ENCODE measurements around the gene CFAP92. TPM values are rescaled to one million over a fixed set of nuclear protein-coding genes. Genes with fewer than 3 reads are reported as not detected.
A peak's percentile ranks its signal among the peaks of the same experiment; 100 is the strongest.
"Not testable (repeated sequence)": the region's sequence is repeated elsewhere in the genome, so short reads cannot be mapped to it uniquely, and the experiment has no call there.

The CFAP92 gene
- total RNA-seq, 1 donor from 2014 or later: not detected

DNA sequence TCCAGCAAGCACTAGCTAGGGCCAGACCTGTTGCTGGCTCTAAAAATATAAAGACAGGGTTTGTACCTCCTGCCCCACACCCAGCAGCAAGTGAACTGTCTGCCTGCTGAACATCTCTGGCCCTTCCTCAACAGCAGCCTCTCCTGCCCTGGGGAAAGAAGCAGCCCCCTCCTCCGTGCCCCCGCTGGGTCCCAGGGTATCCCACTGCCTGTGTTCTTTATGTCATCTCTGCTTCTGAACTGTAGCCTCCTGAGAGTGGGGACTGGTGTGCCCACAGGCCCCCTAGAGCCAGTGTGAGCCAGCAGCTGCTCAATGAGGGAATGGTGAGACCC, 60.0 kb downstream of the CFAP92 start:
- TF ChIP-seq, protein P1, sequence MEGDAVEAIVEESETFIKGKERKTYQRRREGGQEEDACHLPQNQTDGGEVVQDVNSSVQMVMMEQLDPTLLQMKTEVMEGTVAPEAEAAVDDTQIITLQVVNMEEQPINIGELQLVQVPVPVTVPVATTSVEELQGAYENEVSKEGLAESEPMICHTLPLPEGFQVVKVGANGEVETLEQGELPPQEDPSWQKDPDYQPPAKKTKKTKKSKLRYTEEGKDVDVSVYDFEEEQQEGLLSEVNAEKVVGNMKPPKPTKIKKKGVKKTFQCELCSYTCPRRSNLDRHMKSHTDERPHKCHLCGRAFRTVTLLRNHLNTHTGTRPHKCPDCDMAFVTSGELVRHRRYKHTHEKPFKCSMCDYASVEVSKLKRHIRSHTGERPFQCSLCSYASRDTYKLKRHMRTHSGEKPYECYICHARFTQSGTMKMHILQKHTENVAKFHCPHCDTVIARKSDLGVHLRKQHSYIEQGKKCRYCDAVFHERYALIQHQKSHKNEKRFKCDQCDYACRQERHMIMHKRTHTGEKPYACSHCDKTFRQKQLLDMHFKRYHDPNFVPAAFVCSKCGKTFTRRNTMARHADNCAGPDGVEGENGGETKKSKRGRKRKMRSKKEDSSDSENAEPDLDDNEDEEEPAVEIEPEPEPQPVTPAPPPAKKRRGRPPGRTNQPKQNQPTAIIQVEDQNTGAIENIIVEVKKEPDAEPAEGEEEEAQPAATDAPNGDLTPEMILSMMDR (IDR thresholded peaks at IDR 0.05): no peak
- Mint-ChIP-seq H3K9me3 (ENCODE audit: unreplicated experiment) (peaks cover 4% of the 10 kb centered on the region), H3K27me3 (ENCODE audit: unreplicated experiment) (peaks cover 26% of the 10 kb centered on the region), H3K4me3 (ENCODE audit: unreplicated experiment) (no peak overlapping the region), H3K4me1 (ENCODE audit: unreplicated experiment) (no peaks in the 10 kb centered on the region), H3K27ac (ENCODE audit: unreplicated experiment) (no peak overlapping the region), H3K36me3 (ENCODE audit: unreplicated experiment) (peaks cover 3% of the 10 kb centered on the region)
- peak; percentile 53 for DNase-seq (ENCODE audit: extremely low spot score, unreplicated experiment)

DNA sequence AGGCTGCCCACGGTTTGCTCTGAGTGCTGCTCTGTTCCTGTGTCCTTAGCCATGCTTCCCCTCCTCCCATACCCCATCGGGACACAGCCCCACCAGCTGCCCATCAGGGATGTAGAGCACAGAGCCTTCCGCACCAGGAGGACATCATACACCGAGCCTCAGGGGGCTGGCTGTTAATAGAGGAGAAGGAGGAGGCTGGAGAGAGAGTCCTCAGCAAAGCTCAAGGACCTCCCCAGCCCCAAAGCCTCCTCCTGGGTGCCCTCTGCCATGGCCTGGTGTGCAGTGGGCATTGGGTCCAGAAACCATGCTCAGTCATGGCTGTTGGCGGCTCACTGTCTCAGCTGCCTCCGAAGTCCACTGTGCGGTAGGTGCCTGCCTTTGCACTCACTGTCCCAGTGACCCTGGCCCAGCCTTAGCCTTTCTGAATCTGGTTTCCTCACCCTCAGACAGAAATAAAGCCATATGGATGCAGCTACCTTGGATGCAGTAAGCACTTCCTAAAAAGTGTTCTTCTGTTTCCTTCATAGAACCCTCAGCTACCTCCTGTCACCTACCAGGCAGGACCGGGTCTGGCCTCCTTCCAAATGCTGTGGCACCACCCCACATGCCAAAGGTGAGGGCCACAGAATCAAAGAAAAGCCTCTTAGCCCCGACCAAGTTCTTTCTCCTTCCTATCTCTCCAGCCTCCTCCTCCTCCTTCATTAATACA, 60.5 kb downstream of the CFAP92 start:
- DNase-seq (ENCODE audit: extremely low spot score, unreplicated experiment): peak; percentile 79
- H3K9me3 Mint-ChIP-seq (ENCODE audit: unreplicated experiment): peaks cover 5% of the 10 kb centered on the region
- H3K27me3 Mint-ChIP-seq (ENCODE audit: unreplicated experiment): peaks cover 26% of the 10 kb centered on the region
- H3K36me3 Mint-ChIP-seq (ENCODE audit: unreplicated experiment): peaks cover 3% of the 10 kb centered on the region
- TF ChIP-seq, protein P1 (IDR thresholded peaks at IDR 0.05): no peak
- no peak overlapping the region for H3K4me3 Mint-ChIP-seq (ENCODE audit: unreplicated experiment)
- no peak overlapping the region for H3K27ac Mint-ChIP-seq (ENCODE audit: unreplicated experiment)
- H3K4me1 Mint-ChIP-seq (ENCODE audit: unreplicated experiment): no peaks in the 10 kb centered on the region

DNA sequence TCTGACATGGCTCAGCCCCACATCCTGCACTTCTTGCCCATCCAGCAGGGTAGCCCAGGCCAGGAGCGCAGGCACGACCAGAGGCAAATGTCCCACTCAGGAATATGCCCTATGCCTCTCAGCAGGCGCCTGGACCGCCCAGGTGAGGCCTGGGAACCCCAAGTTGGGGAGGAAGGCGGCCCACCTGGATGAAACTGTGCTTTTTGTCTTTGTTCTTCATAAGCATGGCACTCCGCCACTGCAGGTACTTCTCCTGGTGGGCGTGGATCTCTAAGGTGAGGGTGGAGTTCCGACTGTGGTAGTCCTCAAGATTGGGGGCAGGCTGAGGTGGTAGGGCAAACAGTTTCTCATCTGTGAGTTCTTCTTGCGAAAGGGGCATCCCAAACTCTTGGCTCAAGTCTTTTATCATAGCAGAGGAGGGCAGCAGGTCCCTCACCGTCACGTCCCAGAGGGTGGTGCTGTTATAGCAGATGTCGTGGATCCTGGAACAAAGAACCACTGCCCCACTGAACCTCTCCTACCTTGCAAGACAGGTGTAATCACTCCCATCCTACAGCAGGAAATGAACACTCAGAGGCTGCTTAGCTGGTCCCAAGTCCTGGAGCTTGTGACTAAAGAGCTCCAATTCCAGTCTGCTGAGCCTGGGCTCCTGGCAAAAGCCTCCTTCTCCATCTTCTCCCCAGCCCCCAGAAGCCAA, 61.2 kb downstream of the CFAP92 start:
- TF ChIP-seq, protein P1 (IDR thresholded peaks at IDR 0.05): no peak
- peaks cover 3% of the 10 kb centered on the region for H3K36me3 Mint-ChIP-seq (ENCODE audit: unreplicated experiment)
- H3K27me3 Mint-ChIP-seq (ENCODE audit: unreplicated experiment): peaks cover 26% of the 10 kb centered on the region
- peaks cover 8% of the 10 kb centered on the region for H3K9me3 Mint-ChIP-seq (ENCODE audit: unreplicated experiment)
- no peaks in the 10 kb centered on the region for H3K4me1 Mint-ChIP-seq (ENCODE audit: unreplicated experiment)
- peak; percentile 82 for DNase-seq (ENCODE audit: extremely low spot score, unreplicated experiment)
- no peak overlapping the region for H3K4me3 Mint-ChIP-seq (ENCODE audit: unreplicated experiment)
- H3K27ac Mint-ChIP-seq (ENCODE audit: unreplicated experiment): no peak overlapping the region

DNA sequence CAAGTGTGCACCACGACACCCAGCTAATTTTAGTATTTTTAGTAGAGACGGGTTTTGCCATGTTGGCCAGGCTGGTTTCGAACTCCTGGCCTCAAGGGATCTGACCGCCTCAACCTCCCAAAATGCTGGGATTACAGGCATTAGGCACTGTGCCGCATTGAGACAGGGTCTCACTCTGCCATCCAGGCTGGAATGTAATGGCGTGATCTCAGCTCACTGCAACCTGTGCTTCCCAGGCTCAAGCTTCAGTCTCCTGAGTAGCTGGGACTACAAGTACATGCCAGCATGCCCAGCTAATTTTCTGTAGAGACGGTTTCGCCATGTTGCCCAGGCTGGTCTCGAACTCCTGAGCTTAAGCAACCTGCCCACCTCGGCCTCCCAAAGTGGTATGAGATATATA, 62.8 kb downstream of the CFAP92 start:
- Mint-ChIP-seq H3K27me3 (ENCODE audit: unreplicated experiment) (peaks cover 18% of the 10 kb centered on the region), H3K9me3 (ENCODE audit: unreplicated experiment) (peaks cover 8% of the 10 kb centered on the region), H3K4me1 (ENCODE audit: unreplicated experiment) (no peaks in the 10 kb centered on the region), H3K27ac (ENCODE audit: unreplicated experiment) (no peak overlapping the region), H3K36me3 (ENCODE audit: unreplicated experiment) (peaks cover 2% of the 10 kb centered on the region), H3K4me3 (ENCODE audit: unreplicated experiment) (no peak overlapping the region)
- TF ChIP-seq, protein P1 (IDR thresholded peaks at IDR 0.05): no peak
- DNase-seq (ENCODE audit: extremely low spot score, unreplicated experiment): peak; percentile 44

DNA sequence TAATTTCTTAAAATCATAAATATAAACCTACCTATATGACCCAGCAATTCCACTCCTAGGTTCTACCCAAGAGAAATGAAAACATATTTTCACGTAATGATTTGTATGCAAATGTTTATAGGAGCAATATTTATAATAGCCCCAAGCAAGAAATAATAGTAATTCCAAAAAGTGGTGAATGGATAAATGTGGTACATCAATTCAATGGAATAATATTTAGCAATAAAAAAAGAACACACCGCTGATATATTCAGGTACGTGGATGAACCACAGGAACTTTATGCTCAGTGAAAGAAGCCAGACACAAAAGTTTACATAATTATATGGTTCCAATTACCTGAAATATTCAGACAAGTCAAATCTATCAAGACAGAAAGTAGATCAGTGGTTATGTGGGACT, 64.5 kb downstream of the CFAP92 start:
- H3K4me1 Mint-ChIP-seq (ENCODE audit: unreplicated experiment): no peaks in the 10 kb centered on the region
- peaks cover 8% of the 10 kb centered on the region for H3K36me3 Mint-ChIP-seq (ENCODE audit: unreplicated experiment)
- H3K4me3 Mint-ChIP-seq (ENCODE audit: unreplicated experiment): no peak overlapping the region
- TF ChIP-seq, protein P1 (IDR thresholded peaks at IDR 0.05): no peak
- H3K9me3 Mint-ChIP-seq (ENCODE audit: unreplicated experiment): peaks cover 20% of the 10 kb centered on the region
- DNase-seq (ENCODE audit: extremely low spot score, unreplicated experiment): no peak
- no peak overlapping the region for H3K27ac Mint-ChIP-seq (ENCODE audit: unreplicated experiment)
- peaks cover 14% of the 10 kb centered on the region for H3K27me3 Mint-ChIP-seq (ENCODE audit: unreplicated experiment)

DNA sequence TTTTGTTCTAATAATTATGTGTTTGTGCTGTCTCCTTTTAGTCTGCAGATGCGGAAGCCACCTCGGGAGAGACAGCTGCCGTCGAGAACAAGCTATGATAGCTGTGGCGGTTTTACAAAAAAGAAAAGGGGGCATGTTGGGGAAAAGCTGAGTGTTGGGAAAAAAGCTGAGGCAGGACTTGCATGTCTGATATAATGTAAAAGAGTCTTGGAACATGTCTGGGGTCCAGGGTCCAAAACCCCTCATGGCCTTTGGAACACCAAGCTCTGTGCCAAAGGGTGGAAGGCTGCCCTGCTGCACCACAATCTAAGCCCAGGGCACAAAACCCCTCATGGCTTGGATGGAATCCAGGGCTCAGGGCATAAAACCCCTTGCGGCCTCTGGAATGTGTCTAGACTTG, 69.9 kb downstream of the CFAP92 start:
- DNase-seq (ENCODE audit: extremely low spot score, unreplicated experiment): peak; percentile 57
- H3K27me3 Mint-ChIP-seq (ENCODE audit: unreplicated experiment); H3K4me1 Mint-ChIP-seq (ENCODE audit: unreplicated experiment); H3K27ac Mint-ChIP-seq (ENCODE audit: unreplicated experiment); H3K4me3 Mint-ChIP-seq (ENCODE audit: unreplicated experiment): not testable (repeated sequence)
- H3K9me3 Mint-ChIP-seq (ENCODE audit: unreplicated experiment): peaks cover 48% of the 10 kb centered on the region
- peaks cover 16% of the 10 kb centered on the region for H3K36me3 Mint-ChIP-seq (ENCODE audit: unreplicated experiment)
